Endodermal cell (in vitro differentiated cells): Measurements from ENCODE around the gene ATP6V1C2. TPM values are rescaled to one million over a fixed set of nuclear protein-coding genes. Genes with fewer than 3 reads are reported as not detected.

Experiments used
- DNase-seq: peaks from one replicate; pipeline ENCODE4 v3.0.0-alpha.2; 2017
- H3K27ac ChIP-seq: 2 replicates; pipeline ENCODE4 v1.5.1; 2013; ENCODE audit warnings: mild to moderate bottlenecking, low read depth, low read length, moderate library complexity
- H3K27me3 ChIP-seq: 2 replicates; pipeline ENCODE4 v1.6.1; 2013; ENCODE audit warnings: mild to moderate bottlenecking, low read length, moderate library complexity; ENCODE audit not compliant: insufficient read depth, control insufficient read depth, poor library complexity, severe bottlenecking
- H3K36me3 ChIP-seq: 2 replicates; pipeline ENCODE4 v1.7.0; 2013; ENCODE audit warnings: mild to moderate bottlenecking, low read length, moderate library complexity; ENCODE audit not compliant: control insufficient read depth, insufficient read depth
- H3K4me1 ChIP-seq: one replicate; pipeline ENCODE4 v1.7.0; 2013; ENCODE audit warnings: low read length; ENCODE audit not compliant: control insufficient read depth, insufficient read depth
- H3K4me3 ChIP-seq: 2 replicates; pipeline ENCODE4 v1.5.1; 2013; ENCODE audit warnings: mild to moderate bottlenecking, low read length, moderate library complexity
- H3K9ac ChIP-seq: 2 replicates; pipeline ENCODE4 v1.6.1; 2013; ENCODE audit warnings: mild to moderate bottlenecking, low read length, moderate library complexity; ENCODE audit not compliant: poor library complexity, severe bottlenecking; ENCODE audit errors: extremely low read depth
- H3K9me3 ChIP-seq: 2 replicates; pipeline ENCODE4 v1.6.1; 2013; ENCODE audit warnings: mild to moderate bottlenecking, low read length, moderate library complexity; ENCODE audit not compliant: control insufficient read depth
- H3K27ac Mint-ChIP-seq: 2 replicates; pipeline ENCODE4 v1.8.0; 2020; ENCODE audit warnings: mixed read lengths
- H3K27me3 Mint-ChIP-seq: 2 replicates; pipeline ENCODE4 v1.8.0; 2021; ENCODE audit warnings: mild to moderate bottlenecking, mixed read lengths; ENCODE audit not compliant: insufficient read depth
- H3K36me3 Mint-ChIP-seq: 2 replicates; pipeline ENCODE4 v1.8.0; 2020; ENCODE audit warnings: low read depth, mixed read lengths
- H3K4me1 Mint-ChIP-seq: 2 replicates; pipeline ENCODE4 v1.8.0; 2020; ENCODE audit warnings: mixed read lengths
- H3K4me3 Mint-ChIP-seq: 2 replicates; pipeline ENCODE4 v1.8.0; 2020; ENCODE audit warnings: mild to moderate bottlenecking, moderate library complexity, mixed read lengths
- H3K9me3 Mint-ChIP-seq: 2 replicates; pipeline ENCODE4 v1.8.0; 2020; ENCODE audit warnings: mild to moderate bottlenecking, mixed read lengths
- CTCF ChIP-seq: fragments of 200-600 bp; sonication (generic); conservative IDR thresholded peaks from 2 replicates; pipeline ENCODE4 v1.5.0; 2021; ENCODE audit warnings: antibody characterized with exemption, mild to moderate bottlenecking
- WGBS, 2 experiments: methylation state at CpG; one replicate each; pipeline versions ENCODE4 v1.1.5 to v1.1.7; 2013; ENCODE audit warnings: missing lambda C conversion rate in 2 of 2, mixed read lengths in 1 of 2; ENCODE audit not compliant: insufficient coverage in 1 of 2, insufficient read length in 1 of 2; 5-methylcytosine and 5-hydroxymethylcytosine counted together
- total RNA-seq, 2 donors: library from RNA; stranded (reverse); fragmentation: NEBNext Ultra II Directional in 1 of 2; extraction: Animal tissue kit (Norgen Biotek cat#: 25700) in 1 of 2; gene quantifications; 2 replicates in 1 of 2; 3 replicates in 1 of 2; pipeline ENCODE4 v1.2.1, GENCODE V29; 2021

Gene ATP6V1C2
- total RNA-seq, 2 donors from 2014 or later, result 0.26 to 0.73 TPM

DNA sequence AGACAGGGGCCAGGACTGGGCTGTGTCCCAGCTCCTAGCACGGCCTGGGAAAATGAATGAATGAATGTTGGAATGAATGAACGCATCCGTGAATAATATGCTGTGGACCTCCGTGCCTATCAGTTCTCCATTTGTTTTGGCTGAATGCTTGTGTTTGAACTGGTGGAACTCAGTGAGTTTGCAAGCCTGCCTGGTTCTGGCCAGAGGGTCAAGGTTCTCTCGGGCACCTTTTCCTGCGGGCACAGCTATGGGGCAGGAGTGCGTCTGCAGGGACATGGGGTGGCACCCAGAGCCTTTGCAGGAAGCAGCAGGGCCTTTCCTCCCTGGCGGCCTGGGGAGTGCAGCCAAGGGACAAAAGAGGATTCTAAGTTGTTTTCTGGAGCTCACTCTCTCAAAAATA is 108.8 kb downstream of the ATP6V1C2 start:
- Mint-ChIP-seq H3K36me3 (no peaks in the 10 kb centered on the region), H3K9me3 (no peaks in the 10 kb centered on the region), H3K4me1 (peaks cover 18% of the 10 kb centered on the region), H3K27ac (no peak overlapping the region), H3K4me3 (no peak overlapping the region), H3K27me3 (peaks cover 34% of the 10 kb centered on the region)
- H3K4me3 ChIP-seq, result no peak overlapping the region
- H3K9me3 ChIP-seq, result no peaks in the 10 kb centered on the region
- no peak overlapping the region for H3K27ac ChIP-seq
- no peaks in the 10 kb centered on the region for H3K4me1 ChIP-seq
- TF ChIP-seq CTCF, result no peak
- WGBS, 2 experiments, result 94 to 98% methylated on average over 7 to 8 of the region's 8 CpGs
- no peaks in the 10 kb centered on the region for H3K36me3 ChIP-seq
- no peak overlapping the region for H3K9ac ChIP-seq
- DNase-seq, result no peak
- peaks cover 18% of the 10 kb centered on the region for H3K27me3 ChIP-seq

DNA sequence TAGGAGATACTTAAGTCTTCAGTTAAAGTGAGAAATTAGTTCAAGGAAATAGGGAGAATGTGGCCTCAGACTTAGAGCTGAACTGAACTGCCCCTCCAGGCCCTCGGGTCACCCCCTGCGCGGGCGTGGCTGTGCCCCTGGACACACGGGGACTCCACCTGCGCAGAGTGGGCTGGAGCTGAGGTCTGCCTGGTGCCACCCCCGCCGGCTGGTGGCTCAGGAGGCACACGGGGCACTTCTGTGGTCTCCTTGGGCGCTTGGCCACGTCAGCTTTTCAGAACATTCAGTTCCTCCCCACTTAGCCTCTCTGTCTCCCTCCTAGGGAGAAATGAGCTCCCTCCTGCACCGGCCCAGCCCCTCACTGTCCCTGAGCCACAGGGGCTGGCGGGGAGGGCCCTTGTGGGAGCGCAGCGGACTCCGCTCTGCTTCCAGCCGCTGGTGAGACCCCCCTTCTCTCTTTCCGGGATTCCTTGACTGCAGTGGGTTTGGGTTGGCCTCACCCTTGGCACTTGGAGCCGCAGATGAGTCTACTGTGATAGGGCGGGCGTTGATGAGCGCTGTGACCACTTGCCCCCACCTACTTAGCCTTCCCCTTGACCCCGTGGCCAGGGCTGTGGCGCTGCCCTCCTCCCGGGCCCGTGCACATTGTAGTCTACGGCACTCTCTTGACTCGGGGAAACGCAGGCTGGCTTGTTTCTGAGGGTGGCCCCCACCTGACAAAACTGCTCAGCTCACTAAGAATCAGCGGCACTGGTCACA is 109.4 kb downstream of the ATP6V1C2 start:
- Histone ChIP-seq H3K4me1 (no peaks in the 10 kb centered on the region), H3K9me3 (no peaks in the 10 kb centered on the region), H3K4me3 (no peak overlapping the region), H3K27me3 (peaks cover 18% of the 10 kb centered on the region), H3K27ac (no peak overlapping the region), H3K9ac (no peak overlapping the region), H3K36me3 (no peaks in the 10 kb centered on the region)
- H3K27ac Mint-ChIP-seq, result no peak overlapping the region
- H3K36me3 Mint-ChIP-seq, result no peaks in the 10 kb centered on the region
- DNase-seq, result no peak
- 87 to 93% methylated on average over 15 to 30 of the region's 30 CpGs for WGBS, 2 experiments
- no peaks in the 10 kb centered on the region for H3K9me3 Mint-ChIP-seq
- no peak overlapping the region for H3K4me3 Mint-ChIP-seq
- TF ChIP-seq CTCF, result no peak
- peaks cover 18% of the 10 kb centered on the region for H3K4me1 Mint-ChIP-seq
- peaks cover 29% of the 10 kb centered on the region for H3K27me3 Mint-ChIP-seq

GRCh38 chr2:10831400-10831985 is 110.1 kb downstream of the ATP6V1C2 start:
- Histone ChIP-seq H3K27ac (no peak overlapping the region), H3K4me1 (no peaks in the 10 kb centered on the region), H3K9me3 (no peaks in the 10 kb centered on the region), H3K9ac (no peak overlapping the region), H3K4me3 (no peak overlapping the region), H3K36me3 (no peaks in the 10 kb centered on the region), H3K27me3 (peaks cover 18% of the 10 kb centered on the region)
- Mint-ChIP-seq H3K27me3 (peaks cover 28% of the 10 kb centered on the region), H3K27ac (no peak overlapping the region), H3K4me3 (no peak overlapping the region), H3K9me3 (no peaks in the 10 kb centered on the region), H3K36me3 (no peaks in the 10 kb centered on the region), H3K4me1 (peaks cover 18% of the 10 kb centered on the region)
- DNase-seq, result peak; percentile 74
- TF ChIP-seq CTCF, result no peak
- WGBS, 2 experiments, result 78% methylated on average over 11 to 16 of the region's 16 CpGs
